H9 (cell line): Measurements from ENCODE around the gene SH2B2. TPM values are rescaled to one million over a fixed set of nuclear protein-coding genes. Genes with fewer than 3 reads are reported as not detected.

Experiments
- DNase-seq: peaks from one replicate; pipeline ENCODE4 v3.0.0-alpha.2; 2017
- H2AFZ ChIP-seq: one replicate; pipeline ENCODE4 v1.6.1; 2013; ENCODE audit warnings: mild to moderate bottlenecking, low read length, control low read depth, moderate library complexity
- H2AK5ac ChIP-seq: 2 replicates; pipeline ENCODE4 v1.6.1; 2013; ENCODE audit warnings: low read length, control low read depth, mixed read lengths; ENCODE audit not compliant: insufficient read length
- H2BK120ac ChIP-seq: one replicate; pipeline ENCODE4 v1.6.1; 2013; ENCODE audit warnings: low read depth, mild to moderate bottlenecking, low read length, control low read depth, inconsistent platforms; ENCODE audit not compliant: poor library complexity, severe bottlenecking
- H2BK12ac ChIP-seq: 2 replicates; pipeline ENCODE4 v1.6.1; 2013; ENCODE audit warnings: low read length, control low read depth, mixed read lengths, low read depth; ENCODE audit not compliant: insufficient read length
- H2BK15ac ChIP-seq: 2 replicates; pipeline ENCODE4 v1.6.1; 2013; ENCODE audit warnings: low read depth, low read length, control low read depth
- H2BK20ac ChIP-seq: one replicate; pipeline ENCODE4 v1.6.1; 2013; ENCODE audit warnings: low read depth, mild to moderate bottlenecking, low read length, control low read depth, inconsistent platforms; ENCODE audit not compliant: poor library complexity, severe bottlenecking
- H2BK5ac ChIP-seq: 2 replicates; pipeline ENCODE4 v1.6.1; 2013; ENCODE audit warnings: low read length, control low read depth, mixed read lengths; ENCODE audit not compliant: insufficient read length
- H3K14ac ChIP-seq: 2 replicates; pipeline ENCODE4 v1.6.1; 2013; ENCODE audit warnings: low read length, control low read depth; ENCODE audit not compliant: insufficient read depth
- H3K18ac ChIP-seq: 2 replicates; pipeline ENCODE4 v1.6.1; 2013; ENCODE audit warnings: low read depth, mild to moderate bottlenecking, mixed read lengths, low read length, control low read depth; ENCODE audit not compliant: insufficient read length
- H3K23ac ChIP-seq: 2 replicates; pipeline ENCODE4 v1.6.1; 2013; ENCODE audit warnings: low read length, control low read depth, mixed read lengths, low read depth; ENCODE audit not compliant: insufficient read length
- H3K23me2 ChIP-seq: 2 replicates; pipeline ENCODE4 v1.6.1; 2013; ENCODE audit warnings: low read depth, mild to moderate bottlenecking, mixed read lengths, low read length, control low read depth; ENCODE audit not compliant: insufficient read length, poor library complexity, severe bottlenecking
- H3K27ac ChIP-seq: 2 replicates; pipeline ENCODE4 v1.5.1; 2013; ENCODE audit warnings: low read length, control low read depth, mixed read lengths, low read depth; ENCODE audit not compliant: insufficient read length
- H3K27me3 ChIP-seq: 2 replicates; pipeline ENCODE4 v1.6.1; 2013; ENCODE audit warnings: low read length, control low read depth, inconsistent platforms; ENCODE audit not compliant: insufficient read depth
- H3K4ac ChIP-seq: 2 replicates; pipeline ENCODE4 v1.6.1; 2013; ENCODE audit warnings: low read depth, mild to moderate bottlenecking, control low read depth, inconsistent platforms, low read length, moderate library complexity
- H3K4me1 ChIP-seq: 2 replicates; pipeline ENCODE4 v1.6.1; 2013; ENCODE audit warnings: low read length, control low read depth, inconsistent platforms; ENCODE audit not compliant: insufficient read depth
- H3K4me2 ChIP-seq: 2 replicates; pipeline ENCODE4 v1.6.1; 2013; ENCODE audit warnings: low read length, control low read depth, mixed read lengths; ENCODE audit not compliant: insufficient read length, insufficient read depth
- H3K56ac ChIP-seq: 2 replicates; pipeline ENCODE4 v1.6.1; 2013; ENCODE audit warnings: low read depth, mild to moderate bottlenecking, mixed read lengths, low read length, control low read depth; ENCODE audit not compliant: insufficient read length
- H3K79me1 ChIP-seq: 2 replicates; pipeline ENCODE4 v1.6.1; 2013; ENCODE audit warnings: low read depth, mild to moderate bottlenecking, moderate library complexity, low read length, control low read depth, inconsistent platforms; ENCODE audit not compliant: insufficient read depth, poor library complexity, severe bottlenecking
- H3K79me2 ChIP-seq: 2 replicates; pipeline ENCODE4 v1.6.1; 2013; ENCODE audit warnings: low read length, control low read depth, inconsistent platforms; ENCODE audit not compliant: insufficient read depth
- H3K9ac ChIP-seq: 2 replicates; pipeline ENCODE4 v1.6.1; 2013; ENCODE audit warnings: low read length, control low read depth, mixed read lengths; ENCODE audit not compliant: insufficient read length; ENCODE audit errors: extremely low read depth
- H3K9me3 ChIP-seq: one replicate; pipeline ENCODE4 v1.6.1; 2013; ENCODE audit warnings: low read depth, low read length, inconsistent platforms; ENCODE audit not compliant: control insufficient read depth
- H3T11ph ChIP-seq: one replicate; pipeline ENCODE4 v1.6.1; 2013; ENCODE audit warnings: mild to moderate bottlenecking, low read length, control low read depth, inconsistent platforms
- H4K20me1 ChIP-seq: one replicate; pipeline ENCODE4 v1.6.1; 2013; ENCODE audit not compliant: control insufficient read depth, insufficient read length, insufficient read depth
- H4K5ac ChIP-seq: 2 replicates; pipeline ENCODE4 v1.6.1; 2013; ENCODE audit warnings: low read depth, mild to moderate bottlenecking, mixed read lengths, low read length, control low read depth; ENCODE audit not compliant: insufficient read length
- H4K8ac ChIP-seq: replicated peaks from 2 replicates; pipeline ENCODE4 v1.6.1; 2013; ENCODE audit warnings: low read length, control low read depth, mixed read lengths, low read depth; ENCODE audit not compliant: insufficient read length
- H4K91ac ChIP-seq: 2 replicates; pipeline ENCODE4 v1.6.1; 2013; ENCODE audit warnings: low read depth, mild to moderate bottlenecking, moderate library complexity, mixed read lengths, low read length, control low read depth; ENCODE audit not compliant: insufficient read length
- H3K27ac Mint-ChIP-seq, 3 experiments: 2 replicates in 2 of 3; 3 replicates in 1 of 3; pipeline ENCODE4 v1.8.0; 2020 to 2021; ENCODE audit warnings: mixed read lengths in 3 of 3, mild to moderate bottlenecking in 1 of 3, moderate library complexity in 1 of 3
- H3K27me3 Mint-ChIP-seq: 2 replicates; pipeline ENCODE4 v1.8.0; 2021; ENCODE audit warnings: low read depth, mild to moderate bottlenecking, moderate library complexity, mixed read lengths
- H3K36me3 Mint-ChIP-seq, 3 experiments: 2 replicates in 2 of 3; 3 replicates in 1 of 3; pipeline ENCODE4 v1.8.0; 2020 to 2021; ENCODE audit warnings: low read depth in 3 of 3, mixed read lengths in 3 of 3; ENCODE audit not compliant: insufficient read depth in 1 of 3
- H3K4me1 Mint-ChIP-seq, 2 experiments: 2 replicates each; pipeline ENCODE4 v1.8.0; 2020; ENCODE audit warnings: mixed read lengths in 2 of 2
- H3K4me3 Mint-ChIP-seq, 2 experiments: 2 replicates in 1 of 2; 3 replicates in 1 of 2; pipeline ENCODE4 v1.8.0; 2020 to 2021; ENCODE audit warnings: mild to moderate bottlenecking in 2 of 2, mixed read lengths in 2 of 2, moderate library complexity in 1 of 2
- H3K9me3 Mint-ChIP-seq, 2 experiments: 2 replicates in 1 of 2; 3 replicates in 1 of 2; pipeline ENCODE4 v1.8.0; 2020; ENCODE audit warnings: mild to moderate bottlenecking in 2 of 2, mixed read lengths in 2 of 2, moderate library complexity in 1 of 2
- WGBS: extraction: QIAGEN DNeasy Blood & Tissue Kit; methylation state at CpG from one replicate; pipeline ENCODE4 v1.1.7; 2013; ENCODE audit warnings: missing lambda C conversion rate, low lambda C conversion rate, mixed read lengths; ENCODE audit not compliant: insufficient read length; ENCODE audit errors: extremely low coverage; 5-methylcytosine and 5-hydroxymethylcytosine counted together
- total RNA-seq: library from RNA; stranded (reverse); gene quantifications from 2 replicates; pipeline ENCODE4 v1.2.1, GENCODE V29; 2021
- TF ChIP-seq, protein P1 (sequence below): fragments of 200-600 bp; sonication (generic); conservative IDR thresholded peaks from 3 replicates; pipeline ENCODE4 v1.8.0; 2021; ENCODE audit warnings: antibody characterized with exemption, mild to moderate bottlenecking

SH2B2 gene
- total RNA-seq, 1 experiment from 2014 or later, result 10.4 TPM

DNA sequence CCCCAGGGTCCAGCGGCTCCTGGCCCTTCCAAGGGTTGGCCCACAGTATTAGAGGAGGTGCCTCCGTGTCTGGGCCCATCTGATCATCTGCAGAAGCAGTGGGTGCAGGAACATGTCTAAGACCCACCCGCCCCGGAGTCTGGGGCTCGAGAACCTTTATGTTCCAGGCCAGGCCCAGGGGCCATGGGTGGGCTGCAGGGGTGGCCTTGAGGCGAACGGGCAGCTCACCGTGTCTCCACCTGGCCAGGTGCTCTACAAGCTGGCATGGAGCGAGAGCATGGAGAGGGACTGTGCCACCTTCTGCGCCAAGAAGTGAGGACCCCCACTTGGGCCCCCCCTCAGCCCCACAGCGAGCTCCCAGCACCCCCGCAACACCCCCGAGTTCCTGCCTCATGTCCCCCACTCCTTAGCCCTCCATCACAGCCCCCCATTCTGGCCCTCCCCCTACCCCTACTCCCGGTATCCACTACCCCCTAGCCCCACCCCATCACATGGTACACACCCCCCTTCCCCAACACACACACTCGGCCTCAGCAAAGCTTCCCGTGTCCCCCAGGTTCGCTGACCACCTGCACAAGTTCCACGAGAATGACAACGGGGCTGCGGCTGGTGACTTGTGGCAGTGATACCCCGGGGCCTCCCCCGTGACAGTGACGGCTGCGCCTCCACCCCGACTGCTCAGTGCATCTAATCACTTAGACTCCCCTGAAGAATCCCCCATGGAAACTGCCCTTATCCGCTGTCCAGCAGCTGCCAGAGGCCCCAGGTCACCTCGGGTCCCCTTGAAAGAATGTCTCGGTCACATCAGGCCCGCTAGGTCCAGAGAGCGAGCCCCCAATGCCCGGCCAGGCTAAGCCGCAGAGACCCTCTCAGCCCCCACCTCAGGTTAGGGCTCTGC lies 4.0 kb upstream of the SH2B2 start:
- Histone ChIP-seq H2BK15ac (no peak overlapping the region), H3T11ph (no peak overlapping the region), H3K27me3 (no peaks in the 10 kb centered on the region), H3K9ac (no peak overlapping the region), H4K5ac (no peak overlapping the region), H2AK5ac (no peak overlapping the region), H2BK20ac (no peak overlapping the region), H3K27ac (no peak overlapping the region), H3K4me2 (no peak overlapping the region), H4K8ac (no peak overlapping the region), H2BK120ac (no peak overlapping the region), H3K23ac (no peak overlapping the region), H3K23me2 (peaks cover 6% of the 10 kb centered on the region), H3K18ac (no peak overlapping the region), H3K79me1 (no peaks in the 10 kb centered on the region), H2BK5ac (no peak overlapping the region), H3K4me1 (no peaks in the 10 kb centered on the region), H4K91ac (no peak overlapping the region), H2AFZ (no peak overlapping the region), H3K4ac (no peak overlapping the region), H4K20me1 (no peaks in the 10 kb centered on the region), H3K9me3 (no peaks in the 10 kb centered on the region), H3K14ac (no peak overlapping the region), H2BK12ac (no peak overlapping the region), H3K56ac (no peak overlapping the region), H3K79me2 (no peaks in the 10 kb centered on the region)
- no peaks in the 10 kb centered on the region for H3K9me3 Mint-ChIP-seq
- no peak for DNase-seq
- TF ChIP-seq, protein P1, sequence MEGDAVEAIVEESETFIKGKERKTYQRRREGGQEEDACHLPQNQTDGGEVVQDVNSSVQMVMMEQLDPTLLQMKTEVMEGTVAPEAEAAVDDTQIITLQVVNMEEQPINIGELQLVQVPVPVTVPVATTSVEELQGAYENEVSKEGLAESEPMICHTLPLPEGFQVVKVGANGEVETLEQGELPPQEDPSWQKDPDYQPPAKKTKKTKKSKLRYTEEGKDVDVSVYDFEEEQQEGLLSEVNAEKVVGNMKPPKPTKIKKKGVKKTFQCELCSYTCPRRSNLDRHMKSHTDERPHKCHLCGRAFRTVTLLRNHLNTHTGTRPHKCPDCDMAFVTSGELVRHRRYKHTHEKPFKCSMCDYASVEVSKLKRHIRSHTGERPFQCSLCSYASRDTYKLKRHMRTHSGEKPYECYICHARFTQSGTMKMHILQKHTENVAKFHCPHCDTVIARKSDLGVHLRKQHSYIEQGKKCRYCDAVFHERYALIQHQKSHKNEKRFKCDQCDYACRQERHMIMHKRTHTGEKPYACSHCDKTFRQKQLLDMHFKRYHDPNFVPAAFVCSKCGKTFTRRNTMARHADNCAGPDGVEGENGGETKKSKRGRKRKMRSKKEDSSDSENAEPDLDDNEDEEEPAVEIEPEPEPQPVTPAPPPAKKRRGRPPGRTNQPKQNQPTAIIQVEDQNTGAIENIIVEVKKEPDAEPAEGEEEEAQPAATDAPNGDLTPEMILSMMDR, result no peak
- WGBS, result no CpG with 5 or more reads among the region's 32 CpGs
- peaks cover 13% of the 10 kb centered on the region for H3K27me3 Mint-ChIP-seq
- peaks cover 10 to 21% of the 10 kb centered on the region in 2 experiments for H3K4me1 Mint-ChIP-seq
- H3K36me3 Mint-ChIP-seq, result no peaks in the 10 kb centered on the region
- H3K4me3 Mint-ChIP-seq, result no peak overlapping the region
- H3K27ac Mint-ChIP-seq, result no peak overlapping the region
